HUDEP-2 (cell line): ENCODE results near the gene MYOM3.

Source experiments
- DNase-seq, 76 experiments: peaks; one replicate each; lab custom pipeline; 2025; ENCODE audit not compliant: unreplicated experiment in 76 of 76; lab: John Stamatoyannopoulos, UW

MYOM3 gene

GRCh38 chr1:24139222-24139489 is 27.2 kb upstream of the MYOM3 start:
- DNase-seq, result no peak

DNA sequence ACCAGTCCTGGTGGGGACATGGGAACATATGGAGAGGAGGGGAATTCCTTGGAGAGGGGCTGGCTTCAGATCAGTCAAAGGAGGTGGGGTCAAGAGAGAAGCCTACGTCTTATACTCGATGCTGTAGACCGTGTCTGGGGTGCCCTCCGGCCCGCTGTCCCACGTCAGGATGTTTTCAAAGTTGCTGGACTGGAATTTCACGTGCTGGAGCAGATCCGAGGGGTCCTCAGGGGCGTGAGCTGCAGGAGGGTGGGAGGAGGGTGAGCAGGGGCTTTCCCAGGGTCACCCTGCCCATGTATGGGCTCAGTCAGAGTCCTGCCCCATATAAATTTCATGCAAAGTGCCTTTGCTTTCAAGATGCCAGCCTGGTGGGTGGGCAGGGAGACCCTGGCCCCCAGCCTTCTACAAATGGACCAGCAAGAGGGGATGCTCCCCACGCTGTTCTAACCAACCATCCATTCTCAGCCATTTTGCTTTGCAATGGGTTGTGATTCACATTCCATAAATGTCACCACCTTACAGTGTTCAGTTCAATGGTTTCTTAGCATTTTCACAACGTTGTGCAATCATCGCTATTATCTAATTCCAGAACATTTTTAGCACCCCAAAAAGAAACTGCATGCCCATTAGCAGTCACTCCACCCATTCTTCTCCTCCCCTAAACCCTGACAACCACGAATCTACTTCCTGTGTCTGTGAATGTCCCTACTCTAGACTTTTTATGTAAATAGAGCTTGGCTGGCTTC is 26.7 kb upstream of the MYOM3 start:
- DNase-seq, result no peak

- DNase-seq, result no peak
Measured at GRCh38 chr1:24136956-24137539, 25.1 kb upstream of the MYOM3 start.

DNA sequence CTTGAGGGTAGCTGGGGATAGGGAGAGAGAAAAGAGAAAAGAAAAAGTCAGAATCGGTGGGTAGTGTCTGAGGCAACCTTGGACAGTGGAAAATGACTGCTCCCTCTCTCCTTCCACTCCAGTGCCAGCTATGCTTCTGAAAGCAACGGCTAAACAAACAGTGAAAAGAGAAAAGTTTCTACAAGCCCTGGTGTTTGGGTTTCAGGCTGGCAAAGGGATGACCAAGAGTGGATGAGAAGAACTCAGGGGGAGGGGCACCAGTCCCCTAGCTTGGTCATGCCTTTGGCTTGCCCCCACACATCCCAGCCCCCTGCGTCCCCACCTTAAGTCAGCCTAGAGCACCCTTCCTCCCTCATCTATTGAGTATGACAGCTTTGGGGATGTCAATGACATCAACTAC is 22.4 kb upstream of the MYOM3 start:
- no peak for DNase-seq

DNA sequence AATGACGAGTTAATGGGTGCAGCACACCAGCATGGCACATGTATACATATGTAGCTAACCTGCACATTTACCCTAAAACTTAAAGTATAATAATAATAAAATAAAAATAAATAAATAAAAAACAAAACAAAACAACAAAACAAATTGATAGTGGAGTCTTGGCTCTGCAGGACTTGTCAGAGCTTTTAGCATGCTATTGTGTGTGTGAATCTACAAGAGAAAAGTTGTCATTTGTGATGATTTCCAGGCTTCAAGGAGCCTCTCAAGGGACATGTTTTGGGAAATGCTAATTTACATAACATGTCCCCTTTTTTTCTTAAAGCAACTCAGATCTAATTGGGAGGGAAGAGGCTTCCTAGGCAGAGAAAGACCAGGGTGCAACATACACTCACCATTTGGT is 21.9 kb upstream of the MYOM3 start:
- no peak for DNase-seq

DNA sequence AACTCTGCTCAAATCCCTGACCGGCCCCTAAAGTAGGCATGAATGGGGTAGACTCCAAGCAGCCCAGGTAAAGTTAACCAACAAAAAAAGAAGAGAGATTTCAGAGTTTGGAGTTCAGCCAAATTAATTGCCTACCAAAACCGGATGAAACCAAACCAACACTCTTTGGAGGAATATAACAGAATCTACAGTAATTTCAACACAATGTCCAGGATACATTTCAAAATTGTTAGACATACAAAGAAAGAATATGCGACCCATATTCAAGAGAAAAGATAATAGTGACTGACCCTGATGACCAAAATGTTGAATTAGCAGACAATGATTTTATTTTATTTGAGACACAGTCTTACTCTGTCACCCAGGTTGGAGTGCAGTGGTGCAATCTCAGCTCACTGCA is 18.4 kb upstream of the MYOM3 start:
- DNase-seq, result no peak

DNA sequence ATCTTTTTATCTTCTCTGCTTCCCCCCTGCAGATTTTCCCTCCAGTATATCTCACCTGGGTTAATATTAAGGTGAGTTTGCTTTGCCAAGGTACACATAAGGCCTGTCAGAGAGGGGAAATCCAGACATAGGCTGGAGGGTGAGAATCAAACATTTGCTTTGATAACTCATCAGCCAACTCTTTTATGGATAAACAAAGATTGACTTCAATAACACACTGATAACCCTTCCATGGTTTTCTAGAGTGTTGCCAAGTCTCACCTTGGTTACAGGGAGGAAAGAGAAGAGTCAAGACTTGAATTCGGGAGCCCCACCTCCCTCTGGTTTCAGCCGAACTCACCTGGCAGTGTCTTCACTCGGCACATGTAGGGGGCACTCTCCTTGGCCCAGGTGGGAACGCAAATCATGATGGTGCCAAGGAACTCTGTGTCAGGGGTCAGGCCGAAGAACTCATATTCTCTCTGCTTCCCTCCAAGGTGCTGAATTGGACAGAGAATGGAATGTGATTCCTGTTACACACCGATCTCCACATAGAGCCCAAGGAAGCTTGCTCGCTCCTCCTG is 15.9 kb upstream of the MYOM3 start:
- no peak for DNase-seq

- DNase-seq, result no peak
Measured at GRCh38 chr1:24127134-24127800, 15.3 kb upstream of the MYOM3 start.

DNA sequence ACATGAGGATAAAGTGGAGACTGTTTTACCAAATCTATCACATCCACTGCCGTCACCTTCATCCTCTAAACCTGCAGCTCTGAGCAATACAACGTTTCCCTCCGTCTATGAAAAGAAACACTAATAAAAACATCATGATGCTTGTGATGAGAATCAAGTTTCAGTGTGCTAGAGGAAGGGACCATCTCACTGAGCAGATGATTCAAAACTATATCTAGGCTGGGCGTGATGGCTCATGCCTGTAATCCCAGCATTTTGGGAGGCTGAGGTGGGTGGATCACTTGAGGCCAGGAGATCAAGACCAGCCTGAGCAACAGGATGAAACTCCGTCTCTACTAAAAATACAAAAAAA is 14.7 kb upstream of the MYOM3 start:
- no peak for DNase-seq

DNA sequence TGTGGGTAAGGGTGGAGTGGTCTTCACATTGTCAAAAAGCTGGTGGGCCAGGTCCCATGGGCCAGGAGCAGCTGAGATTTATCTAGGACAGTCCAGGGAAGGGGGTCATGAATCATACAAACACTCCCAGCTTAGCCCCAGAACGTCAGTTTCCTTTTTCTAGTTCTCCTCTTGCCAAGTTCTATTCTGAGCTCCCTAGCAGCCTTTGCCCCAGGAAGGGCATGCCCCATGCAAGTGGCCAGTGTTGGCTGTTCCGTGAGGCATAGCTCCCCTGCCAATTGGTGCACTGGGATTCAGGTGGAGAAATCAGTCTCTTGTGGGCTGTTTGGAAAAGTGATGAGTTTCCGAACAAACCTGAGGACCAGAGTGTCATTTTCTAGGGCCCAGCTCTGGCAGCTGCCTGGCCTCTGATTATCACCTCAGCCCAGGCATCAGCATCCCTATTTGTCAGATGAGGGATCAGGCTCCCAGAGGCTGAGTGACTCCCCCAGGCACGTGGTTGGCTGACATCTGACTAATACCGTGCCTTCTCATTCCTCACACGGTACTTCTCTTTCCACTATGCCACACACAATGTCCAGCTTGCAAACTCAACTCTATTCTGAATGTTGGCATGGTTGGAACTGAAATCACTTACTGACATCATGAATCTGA is 14.2 kb upstream of the MYOM3 start:
- no peak for DNase-seq

DNA sequence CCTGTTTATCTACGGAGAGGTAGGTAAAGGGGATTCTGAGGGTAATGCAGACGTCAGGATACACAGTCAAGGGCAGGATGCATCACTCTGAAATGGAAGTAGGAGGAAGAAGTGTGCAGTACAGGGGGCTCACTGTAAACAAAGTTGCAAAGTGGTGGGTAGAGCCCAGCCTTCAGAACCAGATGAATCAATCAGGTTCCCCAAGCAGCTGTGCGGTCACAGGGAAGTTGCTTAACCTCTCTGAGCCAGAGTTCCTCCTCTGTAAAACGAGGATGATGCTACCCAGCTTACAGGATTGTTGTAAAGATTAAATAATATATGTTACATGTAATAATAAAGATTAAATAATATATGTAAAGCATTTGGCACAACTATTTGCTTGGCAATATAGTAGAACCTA is 13.5 kb upstream of the MYOM3 start:
- DNase-seq, result no peak

DNA sequence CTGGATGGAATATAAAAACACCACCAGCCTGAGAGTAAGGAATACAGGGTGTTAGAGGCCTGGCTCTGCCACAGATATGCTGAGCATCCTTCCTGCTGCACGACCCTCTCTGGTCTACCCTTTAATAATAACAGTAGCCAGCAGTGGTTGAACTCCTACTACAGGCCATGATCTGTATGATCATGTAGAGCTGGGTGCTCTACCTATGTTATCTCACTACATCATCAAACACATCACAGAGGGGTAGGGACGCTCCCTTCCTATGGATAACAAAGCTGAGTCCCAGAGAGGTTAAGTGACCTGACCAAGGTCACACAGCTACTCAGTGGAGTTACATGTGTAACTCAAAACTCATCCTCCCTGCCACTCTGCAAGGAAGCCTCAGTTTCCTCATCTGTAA is 13.0 kb upstream of the MYOM3 start:
- no peak for DNase-seq

- DNase-seq, result no peak
Measured at GRCh38 chr1:24123611-24124010, 11.7 kb upstream of the MYOM3 start.

DNA sequence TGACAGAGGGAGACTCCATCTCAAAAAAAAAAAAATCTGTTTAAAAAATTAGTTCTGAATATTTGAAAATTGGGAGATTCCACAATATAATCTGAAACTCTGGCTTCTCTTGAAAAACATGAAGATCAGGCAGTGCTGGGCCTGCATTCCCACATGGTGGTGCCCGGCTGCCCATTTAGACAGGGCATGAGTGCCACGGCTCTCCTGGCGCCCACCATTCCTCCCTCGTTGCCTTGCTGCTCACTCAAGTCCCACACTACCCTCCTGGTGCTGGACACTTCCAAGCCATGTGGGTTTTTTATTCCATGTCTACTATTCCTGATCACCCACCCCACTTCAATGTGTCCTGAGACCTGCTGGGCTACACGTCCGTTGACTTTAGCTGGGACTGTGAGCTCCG is 10.8 kb upstream of the MYOM3 start:
- no peak for DNase-seq

DNA sequence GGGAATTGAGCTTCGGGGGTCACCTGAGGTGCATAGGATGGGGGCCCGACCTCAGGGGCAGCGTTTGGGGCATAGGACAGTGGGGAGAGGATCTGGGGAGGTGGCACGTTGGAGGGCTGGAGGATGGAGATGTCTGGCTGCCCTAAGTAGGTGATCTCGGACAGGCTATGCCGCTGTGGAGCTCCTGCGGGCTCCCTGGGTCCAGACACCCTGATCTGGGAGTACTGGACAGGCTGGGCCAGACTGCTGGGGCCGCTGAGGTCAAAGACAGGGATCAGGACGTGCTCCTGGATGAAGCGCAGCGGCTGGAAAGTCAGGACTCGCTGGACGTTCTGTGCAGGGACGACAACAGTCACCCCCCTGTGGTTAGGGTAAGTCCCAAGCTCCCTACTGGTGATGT is 9.5 kb upstream of the MYOM3 start:
- DNase-seq, result no peak

DNA sequence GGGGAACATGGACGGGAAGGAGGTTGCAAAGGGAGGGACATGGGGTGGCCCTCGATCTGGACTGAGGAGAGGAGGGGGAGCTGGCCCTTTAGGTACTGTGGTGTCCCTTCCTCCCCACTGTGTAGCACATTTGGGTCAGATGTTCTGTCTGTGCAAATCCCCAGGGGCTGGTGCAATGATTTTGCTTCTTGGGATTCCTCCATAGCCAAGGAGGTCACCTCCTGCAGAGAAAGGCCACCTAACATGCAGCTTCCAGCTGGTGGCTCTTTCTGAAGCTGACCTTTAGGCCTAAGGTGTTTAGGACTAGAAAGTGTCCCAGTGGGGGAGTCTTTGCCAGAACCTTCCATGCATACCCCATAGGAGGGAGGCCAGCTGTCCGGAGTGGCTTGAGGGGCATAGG is 9.0 kb upstream of the MYOM3 start:
- no peak for DNase-seq

GRCh38 chr1:24119859-24120756 is 8.2 kb upstream of the MYOM3 start:
- DNase-seq, result peak in 1 of 76 experiments; percentile 13

DNA sequence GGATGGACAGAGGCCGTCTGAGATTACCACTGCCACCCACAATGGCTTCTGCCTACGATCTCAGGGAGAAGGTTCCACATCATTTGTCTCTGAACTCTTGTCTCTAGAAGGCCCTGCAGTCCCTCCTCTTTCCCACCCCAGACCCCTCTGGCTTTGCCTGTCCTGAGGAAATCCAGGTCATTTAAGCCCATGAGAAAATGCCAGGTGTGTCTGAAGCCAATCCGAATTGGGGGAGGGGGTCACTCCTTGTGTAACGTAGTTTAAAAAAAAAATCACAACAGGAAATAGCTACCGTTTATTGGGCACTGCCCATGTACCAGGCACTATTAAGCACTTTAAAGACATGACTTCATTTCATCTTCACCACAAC is 7.5 kb upstream of the MYOM3 start:
- no peak for DNase-seq

DNA sequence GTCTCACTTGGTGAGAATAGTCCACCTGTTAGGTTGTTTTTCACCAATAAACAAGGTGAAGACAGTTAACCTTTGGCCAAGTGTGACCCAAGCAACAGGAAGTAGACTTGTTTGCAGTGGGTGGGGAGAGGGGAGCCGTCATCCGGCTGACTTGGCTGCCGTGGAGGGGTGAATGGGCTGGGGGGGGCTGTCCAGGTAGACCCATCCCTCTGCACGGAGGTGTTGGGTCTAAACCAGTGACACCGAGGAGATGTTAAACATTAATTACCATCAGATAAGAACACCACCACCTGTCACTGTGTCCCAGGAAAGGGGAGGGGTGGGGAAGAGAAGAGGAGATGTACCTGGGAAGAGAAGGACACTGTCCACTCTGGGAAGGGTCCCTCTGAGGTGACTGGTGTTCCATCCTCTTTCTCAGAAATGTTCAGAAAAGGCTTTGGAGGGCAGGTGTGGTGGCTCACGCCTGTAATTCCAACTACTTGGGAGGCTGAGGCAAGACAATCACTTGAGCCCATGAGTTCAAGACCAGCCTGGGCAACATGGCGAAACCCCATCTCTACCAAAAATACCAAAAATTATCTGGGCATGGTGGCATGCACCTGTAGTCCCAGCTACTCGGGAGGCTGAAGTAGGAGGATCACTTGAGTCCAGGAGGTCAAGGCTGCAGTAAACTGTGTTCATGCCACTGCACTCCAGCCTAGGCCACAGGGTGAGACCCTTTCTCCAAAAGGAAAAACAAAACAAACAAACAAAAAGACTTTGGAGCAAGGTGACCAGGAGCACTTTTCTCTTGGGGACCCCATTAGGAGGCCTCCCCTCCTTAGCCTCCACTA is 6.7 kb upstream of the MYOM3 start:
- no peak for DNase-seq
